Activated T-cell treated with anti-CD3 and anti-CD28 coated beads, Interleukin-2, amount 50 U/mL, for 1 hour (primary cell): ENCODE measurements around the gene CHRNA4.

Experiments
- DNase-seq: peaks from one replicate; pipeline ENCODE4 v3.0.0-alpha.2; 2020

The CHRNA4 gene

DNA sequence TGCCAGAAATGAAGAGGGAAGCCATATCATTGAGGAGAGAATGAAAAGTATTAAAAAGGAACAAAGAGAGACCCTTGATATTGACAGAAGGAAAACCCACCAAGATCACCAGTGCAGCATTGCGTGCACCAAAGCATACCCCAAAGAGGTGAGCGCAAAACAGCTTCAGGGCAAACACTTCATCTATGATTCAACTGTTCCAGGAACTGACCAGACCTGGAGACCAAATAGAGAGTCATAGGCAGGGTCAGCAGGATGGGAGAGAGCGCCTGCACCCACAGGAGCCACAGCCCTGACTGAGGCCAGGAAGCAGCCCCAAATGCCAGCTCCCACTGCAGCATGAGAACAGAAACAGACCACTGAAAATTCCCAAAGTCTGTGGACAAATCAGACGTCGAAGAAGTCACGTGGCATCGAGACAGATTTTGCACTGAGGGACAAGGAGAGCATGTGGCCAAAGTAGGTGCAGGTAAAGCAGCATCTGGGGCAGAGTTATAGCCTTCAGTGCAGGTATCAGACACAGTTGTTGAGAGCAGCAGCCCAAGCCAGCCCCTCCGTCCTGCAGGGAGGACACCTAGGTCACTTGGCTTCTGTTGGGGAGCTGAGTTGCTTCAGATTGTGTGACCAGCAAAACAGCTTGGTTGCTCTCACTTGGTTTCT is 29.3 kb downstream of the CHRNA4 start:
- DNase-seq, result no peak

GRCh38 chr20:63330940-63331339 is 30.2 kb downstream of the CHRNA4 start:
- DNase-seq, result no peak

GRCh38 chr20:63330084-63330760 is 30.9 kb downstream of the CHRNA4 start:
- no peak for DNase-seq

DNA sequence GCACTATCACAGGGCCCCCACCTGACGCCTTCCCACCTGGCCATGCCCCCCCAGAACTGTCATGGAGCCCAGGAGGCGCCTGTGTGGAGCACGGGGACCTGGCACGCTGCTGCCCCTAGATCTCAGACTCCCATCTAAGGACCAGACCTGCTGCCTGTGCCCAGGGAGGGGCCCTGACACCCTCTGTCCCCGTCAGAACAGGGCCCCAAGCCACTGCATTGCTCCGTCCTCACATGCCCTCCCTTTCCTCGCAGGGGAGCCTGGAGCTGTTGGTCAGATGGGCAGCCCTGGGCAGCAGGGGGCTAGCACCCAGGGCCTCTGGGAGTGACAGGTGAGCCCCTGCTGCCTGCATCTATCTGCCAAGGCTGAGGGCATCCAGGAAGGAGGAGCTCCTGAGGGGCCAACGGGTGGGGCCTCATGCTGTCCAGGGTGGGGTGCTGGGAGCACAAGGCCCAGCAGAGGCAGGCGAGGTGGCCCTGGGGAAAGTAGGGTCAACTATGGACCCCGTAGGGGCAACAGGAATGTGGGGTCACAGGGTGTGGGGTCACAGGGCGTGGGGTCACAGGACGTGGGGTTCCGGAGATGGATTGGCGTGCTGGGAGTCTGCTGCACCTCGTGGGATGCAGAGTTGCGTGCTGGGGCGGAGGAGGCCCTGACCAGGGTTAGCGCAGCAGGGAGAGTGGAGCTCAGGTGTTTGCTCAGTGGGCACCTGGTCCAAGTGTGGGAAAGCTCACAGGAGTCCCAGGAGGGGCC is 31.6 kb downstream of the CHRNA4 start:
- DNase-seq, result no peak

GRCh38 chr20:63328718-63329275 is 32.4 kb downstream of the CHRNA4 start:
- no peak for DNase-seq

DNA sequence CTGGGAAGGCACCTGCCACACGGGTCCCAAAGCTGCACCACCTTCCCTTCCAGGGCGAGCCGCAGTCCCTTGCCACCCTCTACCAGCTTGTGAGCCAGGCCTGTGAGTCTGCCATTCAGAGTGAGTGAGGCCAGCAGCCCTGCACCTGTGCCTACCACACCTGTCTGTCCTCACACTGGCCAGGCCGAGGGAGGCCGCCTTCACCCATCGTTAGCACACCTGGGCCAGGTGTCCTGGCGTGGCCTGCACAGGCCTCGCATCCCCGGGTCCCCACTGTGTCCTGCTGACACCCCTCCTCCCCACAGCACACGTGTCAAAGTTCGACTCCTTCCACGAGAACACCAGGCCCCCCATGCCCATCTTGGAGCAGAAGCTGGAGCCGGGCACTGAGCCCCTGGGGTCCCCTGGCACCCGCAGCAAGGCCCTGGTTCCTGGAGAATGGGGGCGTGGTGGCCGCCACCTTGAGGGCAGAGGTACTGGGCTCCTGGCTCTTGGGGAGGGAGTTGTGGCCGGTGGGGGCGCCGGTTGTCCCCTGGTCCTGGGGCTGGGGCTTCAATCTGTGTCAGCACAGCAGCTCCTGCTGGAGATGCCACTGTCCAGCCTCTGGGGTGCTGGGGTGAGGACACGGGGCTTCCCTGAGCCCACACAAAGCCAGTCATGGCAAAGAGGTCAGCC is 33.0 kb downstream of the CHRNA4 start:
- DNase-seq, result no peak

DNA sequence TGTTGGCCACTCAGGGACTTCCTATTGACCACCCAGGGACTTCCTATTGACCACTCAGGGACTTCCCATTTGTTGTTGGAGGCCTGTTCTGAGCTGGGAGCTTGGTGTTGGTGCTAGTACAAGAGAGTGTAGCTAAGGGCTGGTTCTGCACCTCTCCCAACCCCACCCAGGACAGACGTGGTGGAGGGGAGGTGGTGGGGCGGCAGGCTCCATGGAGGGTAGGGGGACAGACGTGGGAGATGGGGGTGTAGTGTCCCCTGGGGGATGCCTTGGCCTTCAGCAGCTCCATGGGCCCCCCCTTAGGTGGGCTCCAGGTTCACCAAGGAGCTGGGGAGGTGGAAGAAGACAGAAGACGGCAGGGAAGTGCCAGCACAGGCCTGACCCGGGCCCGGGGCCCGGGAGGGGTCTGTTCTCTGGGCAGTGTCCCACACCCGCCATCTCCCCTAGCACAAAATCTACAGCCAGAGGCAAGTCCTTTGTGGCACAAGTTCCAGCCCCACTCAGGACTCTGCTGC is 33.9 kb downstream of the CHRNA4 start:
- no peak for DNase-seq

DNA sequence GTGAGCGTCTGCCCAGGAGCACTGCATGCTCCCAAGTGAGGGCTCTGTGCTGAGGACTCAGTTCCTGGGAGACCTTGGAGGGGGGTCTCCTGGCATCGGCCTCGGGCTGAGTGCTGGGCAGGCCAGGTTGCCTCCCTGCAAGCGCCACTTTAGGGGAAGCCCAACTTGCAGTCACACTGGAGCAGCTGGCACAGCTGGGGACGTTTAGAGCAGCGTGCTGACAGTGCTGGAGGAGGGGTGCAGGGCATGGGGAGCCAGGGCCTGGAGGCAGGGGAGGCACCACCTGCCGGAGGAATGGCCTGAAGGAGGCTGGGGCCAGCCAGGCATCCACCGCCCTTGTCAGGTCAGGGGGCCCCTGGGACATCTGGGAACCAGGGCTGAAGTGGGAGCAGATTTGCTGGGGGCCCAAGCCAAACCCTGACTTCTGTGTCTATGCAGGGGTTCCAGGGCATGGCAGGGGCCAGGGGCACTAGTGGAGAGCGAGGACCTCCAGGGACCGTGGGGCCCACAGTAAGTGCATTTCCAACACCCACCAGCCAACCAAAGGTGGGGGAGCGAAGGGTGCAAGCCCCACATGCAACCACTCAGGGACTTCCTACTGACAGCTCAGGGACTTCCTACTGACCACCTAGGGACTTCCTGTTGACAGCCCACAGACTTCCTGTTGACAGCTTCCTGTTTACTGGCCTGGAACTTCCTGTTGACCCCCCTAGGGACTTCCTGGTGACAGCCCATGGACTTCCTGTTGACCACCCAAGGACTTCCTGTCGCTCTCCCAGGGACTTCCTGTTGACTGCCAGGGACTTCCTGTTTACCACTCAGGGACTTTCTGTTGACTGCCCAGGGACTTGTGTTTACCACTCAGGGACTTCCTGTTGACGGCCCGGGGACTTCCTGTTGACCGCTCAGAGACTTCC is 34.6 kb downstream of the CHRNA4 start:
- no peak for DNase-seq

DNA sequence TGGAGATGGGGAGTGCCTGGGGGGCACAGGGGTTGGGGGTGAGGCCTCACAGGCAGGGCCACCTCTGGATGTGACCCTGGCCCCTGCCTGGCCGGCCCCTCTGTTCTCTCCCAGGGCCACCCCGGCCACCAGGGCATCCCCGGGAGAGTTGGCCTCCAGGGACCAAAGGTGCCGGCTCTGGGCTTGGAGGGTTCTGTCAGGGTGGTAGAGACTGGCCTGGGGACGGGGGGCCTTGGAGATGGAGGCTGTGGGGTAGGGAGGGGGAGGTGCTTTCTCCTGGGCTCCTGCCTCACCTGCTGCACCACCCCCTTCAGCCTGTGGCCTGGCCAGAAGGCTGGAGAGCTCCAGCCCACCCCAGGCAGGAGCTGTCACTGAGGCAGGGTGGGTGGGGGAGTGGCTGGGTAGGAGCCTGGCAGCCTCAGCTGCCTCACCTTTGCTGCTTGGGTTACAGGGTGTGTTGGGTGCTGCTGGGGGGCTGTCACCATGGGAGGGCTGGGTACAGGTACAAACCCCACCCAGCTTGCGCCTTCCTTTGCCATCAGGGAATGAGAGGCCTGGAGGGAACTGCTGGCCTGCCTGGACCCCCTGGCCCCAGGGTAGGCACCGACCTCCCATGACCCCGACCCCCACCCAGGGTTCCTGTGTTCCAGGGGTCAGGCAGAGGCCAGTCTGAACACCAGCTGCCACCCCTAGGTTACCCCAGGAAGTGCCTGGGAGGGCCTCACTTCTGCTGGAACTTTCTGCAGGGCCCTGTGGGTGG is 35.4 kb downstream of the CHRNA4 start:
- DNase-seq, result no peak

GRCh38 chr20:63325021-63325471 is 36.1 kb downstream of the CHRNA4 start:
- DNase-seq, result no peak

DNA sequence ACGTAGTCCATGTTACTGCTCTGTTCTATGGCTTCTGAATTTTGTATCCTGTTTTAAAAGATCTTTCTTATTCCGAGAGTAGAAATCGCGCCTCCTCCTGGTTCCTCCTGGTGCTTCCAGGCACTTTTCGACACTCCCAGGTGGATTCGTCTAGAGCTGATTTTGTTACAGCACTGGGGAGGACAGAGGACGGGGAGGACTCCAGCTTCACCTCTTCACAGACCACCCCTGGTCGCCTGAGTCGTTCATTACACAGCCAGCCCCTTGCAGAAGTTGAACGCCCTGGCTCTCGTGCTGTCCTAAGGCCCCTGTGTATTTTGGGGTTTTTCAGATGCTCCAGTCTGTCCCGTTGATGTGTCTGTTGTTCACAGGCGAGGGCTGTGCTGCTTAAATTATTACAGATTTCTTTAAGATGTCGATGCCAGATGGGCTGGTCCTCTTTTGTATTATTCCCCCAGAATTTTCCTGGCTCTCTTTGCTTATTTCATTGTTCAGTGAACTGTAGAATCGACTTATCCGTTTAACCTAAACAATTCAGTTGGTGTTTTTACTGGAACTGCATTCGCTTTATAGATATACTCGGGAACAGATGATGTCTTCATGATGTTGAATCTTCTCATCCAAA is 37.7 kb downstream of the CHRNA4 start:
- DNase-seq, result no peak

- no peak for DNase-seq
Measured at GRCh38 chr20:63322933-63323273, 38.2 kb downstream of the CHRNA4 start.

GRCh38 chr20:63322146-63322932 is 38.8 kb downstream of the CHRNA4 start:
- no peak for DNase-seq

- no peak for DNase-seq
Measured at GRCh38 chr20:63321148-63321831, 39.9 kb downstream of the CHRNA4 start.

DNA sequence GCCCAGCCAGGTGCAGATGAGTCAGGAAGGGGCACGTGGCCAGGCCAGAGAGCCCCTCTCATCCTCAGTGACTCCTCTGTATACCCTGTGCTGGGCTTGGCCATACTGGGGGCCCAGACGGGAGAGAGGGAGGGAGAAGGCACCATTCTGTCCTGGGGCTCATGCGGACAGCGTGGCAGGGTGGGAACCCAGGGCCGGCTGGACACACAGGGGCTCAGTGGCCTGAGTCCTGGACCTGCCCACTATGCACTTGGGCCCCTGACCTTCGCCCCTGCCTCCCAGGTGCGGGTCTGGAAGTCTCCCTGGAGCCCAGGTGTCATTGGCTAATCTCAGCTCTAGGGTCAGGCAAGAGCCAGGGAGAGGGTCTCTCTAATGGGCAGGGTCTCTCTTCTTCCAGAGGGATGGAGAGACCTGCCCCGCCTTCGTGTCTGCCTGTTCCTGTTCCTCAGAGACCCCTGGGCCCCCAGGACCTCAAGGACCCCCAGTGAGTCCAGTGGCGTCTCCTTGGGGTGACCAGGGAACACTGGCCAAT is 40.5 kb downstream of the CHRNA4 start:
- no peak for DNase-seq

GRCh38 chr20:63320041-63320511 is 41.1 kb downstream of the CHRNA4 start:
- DNase-seq, result no peak

DNA sequence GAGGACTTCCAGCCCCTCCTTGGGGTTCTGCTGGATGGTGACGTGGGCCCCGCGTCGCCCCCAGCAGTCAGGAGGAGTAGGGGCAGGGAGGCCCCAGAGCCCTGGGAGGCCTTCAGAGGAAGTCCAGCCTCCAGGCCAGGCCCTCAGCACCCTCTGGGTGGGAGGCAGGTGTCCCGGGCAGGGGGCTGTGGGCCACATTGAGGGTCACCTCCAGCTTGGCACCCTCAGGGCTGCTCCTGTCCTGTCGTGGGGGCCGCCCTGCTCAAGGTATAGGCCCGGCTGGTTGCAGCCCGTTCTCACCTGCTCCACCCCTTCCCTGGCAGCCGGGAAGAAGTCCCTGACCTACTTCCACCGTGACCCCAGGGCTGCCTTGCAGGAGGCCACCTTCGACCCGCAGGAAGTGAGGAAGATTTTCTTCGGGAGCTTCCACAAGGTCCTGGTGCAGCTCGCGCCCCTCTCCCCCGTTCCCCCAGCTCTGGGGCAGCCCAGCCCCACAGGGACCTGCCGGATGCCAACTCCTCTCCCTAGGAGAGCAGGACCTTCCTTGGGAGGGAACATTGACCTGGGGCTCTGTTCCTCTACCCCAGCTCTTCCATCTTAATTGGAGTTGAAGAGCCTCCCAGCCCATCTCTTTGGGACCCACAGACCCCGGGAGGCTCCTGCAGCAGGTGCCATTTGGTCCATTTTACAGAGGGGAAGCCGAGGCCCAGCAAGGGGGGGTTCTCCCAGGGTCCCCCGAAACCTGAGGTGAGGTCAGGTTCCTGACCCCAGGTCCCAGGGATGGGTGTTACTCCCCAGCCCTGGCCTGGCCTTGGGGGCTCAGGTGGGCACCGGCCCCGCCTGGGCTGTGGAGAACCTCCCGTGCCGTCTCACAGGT is 41.7 kb downstream of the CHRNA4 start:
- peak; percentile 13 for DNase-seq
